MG63 (cell line): Measurements from ENCODE around the gene CHD3. TPM values are rescaled to one million over a fixed set of nuclear protein-coding genes. Genes with fewer than 3 reads are reported as not detected.

Source experiments
- DNase-seq: peaks from one replicate; pipeline ENCODE4 v3.0.0-alpha.2; 2020
- H3K27me3 ChIP-seq: fragments of 250-450 bp; sonication (Bioruptor Pico); 2 replicates; pipeline ENCODE4 v1.5.1; 2020; ENCODE audit warnings: mild to moderate bottlenecking, moderate library complexity
- H3K36me3 ChIP-seq: fragments of 250-450 bp; sonication (Bioruptor Pico); 2 replicates; pipeline ENCODE4 v1.5.1; 2020; ENCODE audit warnings: mild to moderate bottlenecking, moderate library complexity
- H3K4me3 ChIP-seq: fragments of 250-450 bp; sonication (Bioruptor Pico); 2 replicates; pipeline ENCODE4 v1.5.1; 2020; ENCODE audit warnings: mild to moderate bottlenecking, moderate library complexity
- H3K9me3 ChIP-seq: fragments of 250-450 bp; sonication (Bioruptor Pico); 2 replicates; pipeline ENCODE4 v1.5.1; 2020; ENCODE audit warnings: mild to moderate bottlenecking, moderate library complexity
- total RNA-seq: library from RNA; depleted of rRNA; stranded (reverse); fragments of >200 nt; shearing (Covaris generic); gene quantifications from 2 replicates; pipeline ENCODE4 v1.2.3, GENCODE V29; 2014; ENCODE audit warnings: low replicate concordance

The CHD3 gene
- total RNA-seq, 1 experiment from 2014 or later = 49.6 TPM

DNA sequence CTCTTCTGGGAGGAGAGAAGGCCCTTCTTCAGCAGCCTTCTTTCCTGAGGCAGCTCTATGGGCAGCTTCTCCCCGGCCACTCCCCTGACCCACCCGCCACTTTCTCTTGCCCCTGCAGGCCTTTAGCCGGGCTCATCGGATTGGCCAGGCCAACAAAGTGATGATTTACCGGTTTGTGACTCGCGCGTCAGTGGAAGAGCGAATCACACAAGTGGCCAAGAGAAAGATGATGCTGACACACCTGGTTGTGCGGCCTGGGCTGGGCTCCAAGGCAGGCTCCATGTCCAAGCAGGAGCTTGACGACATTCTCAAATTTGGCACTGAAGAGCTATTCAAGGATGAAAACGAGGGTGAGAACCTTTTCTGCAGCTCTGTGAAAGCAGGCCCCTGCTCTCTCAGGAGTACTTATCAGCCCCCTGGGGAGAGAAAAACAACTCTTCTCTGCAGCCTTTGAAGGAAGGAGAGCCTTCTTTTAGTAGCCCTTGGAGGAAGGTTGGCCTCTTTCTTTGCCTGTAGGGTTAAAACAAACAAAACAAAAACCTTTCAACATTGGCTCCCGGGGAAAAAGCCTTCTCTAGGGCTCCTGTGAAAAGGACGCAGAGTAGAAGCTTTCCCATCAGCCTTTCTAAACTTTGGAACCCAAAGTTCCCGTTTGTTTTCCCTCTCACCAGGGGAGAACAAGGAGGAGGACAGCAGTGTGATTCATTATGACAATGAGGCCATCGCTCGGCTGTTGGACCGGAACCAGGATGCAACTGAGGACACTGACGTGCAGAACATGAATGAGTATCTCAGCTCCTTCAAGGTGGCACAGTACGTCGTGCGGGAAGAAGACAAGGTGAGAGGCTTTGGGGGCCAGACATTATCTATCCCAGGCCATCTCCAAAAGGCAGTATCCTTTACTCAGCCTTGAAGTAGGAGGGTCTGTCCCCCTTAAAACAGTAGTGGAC, 14.8 kb downstream of the CHD3 start:
- Histone ChIP-seq H3K36me3 (peaks cover 64% of the 10 kb centered on the region), H3K9me3 (no peaks in the 10 kb centered on the region), H3K27me3 (no peaks in the 10 kb centered on the region), H3K4me3 (no peak overlapping the region)
- DNase-seq = no peak

DNA sequence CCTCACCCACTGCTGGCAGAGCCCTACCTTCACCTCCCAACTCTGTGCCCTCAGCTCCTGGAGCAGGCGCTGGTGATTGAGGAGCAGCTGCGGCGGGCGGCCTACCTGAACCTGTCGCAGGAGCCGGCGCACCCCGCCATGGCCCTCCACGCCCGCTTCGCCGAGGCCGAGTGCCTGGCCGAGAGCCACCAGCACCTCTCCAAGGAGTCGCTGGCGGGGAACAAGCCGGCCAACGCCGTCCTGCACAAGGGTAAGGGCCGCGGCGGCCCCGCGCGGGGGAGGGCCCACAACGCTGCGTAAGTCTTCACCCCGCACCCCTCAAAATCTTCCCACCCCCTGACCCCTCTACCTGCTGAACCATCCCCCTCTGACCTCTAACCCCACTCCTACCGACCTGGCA, 20.5 kb downstream of the CHD3 start:
- Histone ChIP-seq H3K9me3 (no peaks in the 10 kb centered on the region), H3K4me3 (no peak overlapping the region), H3K36me3 (peaks cover 42% of the 10 kb centered on the region), H3K27me3 (no peaks in the 10 kb centered on the region)
- DNase-seq = no peak

DNA sequence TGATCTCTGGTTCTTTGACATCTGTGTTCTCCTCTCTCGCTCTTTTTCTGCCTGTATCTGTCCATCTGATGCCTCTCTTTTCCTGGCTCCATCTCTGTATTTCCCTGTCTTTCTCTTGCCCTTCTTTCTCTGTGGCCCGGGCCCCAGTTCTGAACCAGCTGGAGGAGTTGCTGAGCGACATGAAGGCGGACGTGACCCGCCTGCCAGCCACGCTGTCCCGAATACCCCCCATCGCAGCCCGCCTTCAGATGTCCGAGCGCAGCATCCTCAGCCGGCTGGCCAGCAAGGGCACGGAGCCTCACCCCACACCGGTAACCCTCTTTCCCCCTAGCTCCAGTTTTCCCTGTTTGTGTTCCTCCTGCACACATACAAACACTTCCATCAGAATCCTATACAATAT, 21.7 kb downstream of the CHD3 start:
- no peaks in the 10 kb centered on the region for H3K27me3 ChIP-seq
- DNase-seq = no peak
- no peaks in the 10 kb centered on the region for H3K9me3 ChIP-seq
- H3K36me3 ChIP-seq = peaks cover 31% of the 10 kb centered on the region
- no peak overlapping the region for H3K4me3 ChIP-seq

DNA sequence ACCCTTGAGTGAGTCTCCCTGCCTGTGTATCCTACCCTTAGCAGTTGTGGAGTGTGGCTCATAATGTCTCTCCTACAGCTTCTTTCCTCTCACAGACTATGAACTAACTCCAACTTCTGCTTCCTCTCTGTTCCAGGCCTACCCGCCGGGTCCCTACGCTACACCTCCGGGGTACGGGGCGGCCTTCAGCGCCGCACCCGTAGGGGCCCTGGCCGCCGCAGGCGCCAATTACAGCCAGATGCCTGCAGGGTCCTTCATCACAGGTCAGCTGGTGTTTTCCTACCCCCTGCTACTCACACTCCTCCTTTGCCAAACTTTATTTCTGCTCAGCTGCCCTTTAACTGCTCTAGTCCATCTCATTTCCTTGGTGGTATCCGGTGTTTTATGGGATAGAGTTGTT, 22.1 kb downstream of the CHD3 start:
- DNase-seq = no peak
- Histone ChIP-seq H3K36me3 (peaks cover 31% of the 10 kb centered on the region), H3K4me3 (no peak overlapping the region), H3K27me3 (no peaks in the 10 kb centered on the region), H3K9me3 (no peaks in the 10 kb centered on the region)

DNA sequence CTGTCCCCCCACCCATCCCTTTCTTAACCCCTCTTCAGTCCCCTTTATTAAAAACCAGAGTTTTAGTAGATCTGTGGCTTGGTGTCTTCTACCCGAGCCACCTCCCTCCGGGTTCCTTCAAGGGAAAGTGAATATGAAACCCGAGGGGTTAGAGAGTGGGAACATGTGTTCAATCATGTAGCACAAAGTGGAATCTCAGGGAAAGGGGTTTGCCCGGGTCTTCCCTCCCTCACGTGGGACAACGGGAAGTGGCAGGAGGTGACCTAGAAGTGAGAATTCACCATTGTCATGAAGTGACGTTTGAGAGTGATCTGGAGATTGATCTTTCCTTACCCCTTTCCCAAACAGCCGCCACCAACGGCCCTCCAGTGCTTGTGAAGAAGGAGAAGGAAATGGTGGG, 22.5 kb downstream of the CHD3 start:
- no peak overlapping the region for H3K4me3 ChIP-seq
- H3K27me3 ChIP-seq = no peaks in the 10 kb centered on the region
- DNase-seq = no peak
- H3K9me3 ChIP-seq = no peaks in the 10 kb centered on the region
- H3K36me3 ChIP-seq = peaks cover 31% of the 10 kb centered on the region

DNA sequence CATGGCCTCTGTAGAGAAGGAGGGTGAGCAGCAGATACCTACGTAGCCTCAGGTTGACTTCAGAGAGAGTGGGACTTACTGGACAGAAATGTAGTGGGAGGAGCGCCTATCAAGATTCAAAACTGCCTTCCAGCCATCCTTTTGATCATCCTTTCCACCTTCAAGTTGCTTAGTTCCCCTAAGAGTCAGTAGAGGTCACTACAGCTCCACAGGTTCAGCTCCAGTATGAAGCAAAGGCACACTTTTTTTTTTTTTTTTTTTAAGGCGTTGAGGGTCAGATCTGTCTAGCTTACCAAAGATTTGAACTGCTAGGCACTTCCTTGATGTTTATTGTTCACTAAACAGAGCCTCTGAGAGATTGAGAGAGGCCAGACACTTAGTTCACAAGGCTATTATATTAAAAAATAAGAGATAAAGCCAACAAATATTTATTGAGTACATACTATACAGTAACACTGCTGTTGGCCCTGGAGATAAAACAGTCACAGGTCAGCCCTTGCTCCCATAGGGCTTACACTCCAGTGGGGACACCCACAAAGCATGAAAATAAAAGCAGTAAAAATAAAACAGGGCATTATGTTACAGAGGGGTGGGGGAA, 24.4 kb downstream of the CHD3 start:
- Histone ChIP-seq H3K4me3 (no peak overlapping the region), H3K9me3 (no peaks in the 10 kb centered on the region), H3K27me3 (no peaks in the 10 kb centered on the region), H3K36me3 (peaks cover 21% of the 10 kb centered on the region)
- peak; percentile 29 for DNase-seq

DNA sequence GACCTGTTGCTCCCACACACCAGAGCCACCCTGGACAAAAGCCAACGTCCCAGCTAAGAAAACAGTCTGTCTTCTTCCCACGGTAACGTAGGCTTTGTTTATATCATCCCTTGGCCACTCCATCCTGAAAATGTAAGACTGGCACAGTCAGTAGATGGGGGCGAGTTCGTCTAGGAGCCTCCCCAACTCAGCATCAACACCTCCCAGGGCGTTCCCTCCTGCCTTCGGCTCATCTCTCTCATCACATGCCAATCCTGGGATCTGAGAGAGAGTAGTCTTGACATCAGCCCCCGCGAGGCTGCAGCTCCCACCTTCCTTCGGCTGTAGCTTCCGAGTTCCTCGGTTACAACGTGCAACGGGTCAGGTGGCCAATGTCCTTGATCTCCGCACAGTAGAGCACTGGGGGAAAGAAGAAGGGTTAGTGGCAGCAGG, 26.6 kb downstream of the CHD3 start:
- H3K9me3 ChIP-seq = no peaks in the 10 kb centered on the region
- H3K27me3 ChIP-seq = no peaks in the 10 kb centered on the region
- no peak for DNase-seq
- H3K4me3 ChIP-seq = peak overlapping the region; percentile 54
- H3K36me3 ChIP-seq = peaks cover 11% of the 10 kb centered on the region

DNA sequence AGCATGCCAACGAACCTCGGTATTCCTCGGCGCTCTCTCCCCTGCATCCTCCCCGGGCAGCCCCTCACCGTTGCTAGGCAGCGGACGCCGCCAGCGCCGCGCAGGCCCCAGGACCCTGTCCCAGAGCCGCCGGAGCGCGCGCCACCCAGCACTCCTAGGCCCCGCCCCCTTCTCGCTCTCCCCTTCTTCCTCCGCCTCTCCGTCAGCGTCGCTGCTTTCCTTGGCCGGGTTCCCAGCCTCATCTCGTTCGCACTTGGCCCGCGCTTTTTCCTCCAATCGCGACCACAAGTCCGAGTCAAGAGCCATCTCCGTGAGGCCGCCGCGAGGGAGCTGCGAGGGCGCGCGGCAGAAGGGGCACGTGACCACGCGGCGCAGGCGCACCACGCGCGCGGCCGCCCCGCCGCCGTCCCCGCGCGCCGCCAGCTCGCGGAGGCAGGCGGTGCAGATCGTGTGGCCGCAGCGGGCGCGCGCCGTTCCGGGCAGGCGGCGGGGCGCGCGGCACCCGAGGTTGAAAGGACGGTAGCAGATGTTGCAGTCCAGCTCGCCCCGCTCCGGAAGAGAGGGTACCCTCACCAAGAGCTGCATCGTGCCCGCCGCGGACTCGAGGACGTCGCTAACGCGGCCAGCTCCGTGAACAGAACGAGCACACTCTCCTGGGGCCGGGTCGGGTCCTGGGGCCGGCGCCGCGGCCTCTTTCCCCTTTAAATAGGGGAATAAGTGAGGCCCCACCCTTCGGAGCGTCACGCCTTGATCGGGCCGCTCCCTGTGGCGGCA, 27.2 kb downstream of the CHD3 start, which contains the start of gene RNF227:
Gene RNF227, minus strand, starts transcription at position 679 of the 774 bp plus-strand sequence. Its CDS starts 94 bp downstream, at position 585.
- H3K36me3 ChIP-seq = peaks cover 11% of the 10 kb centered on the region
- no peaks in the 10 kb centered on the region for H3K9me3 ChIP-seq
- peak within 1 kb of the TSS; percentile 54 for H3K4me3 ChIP-seq
- DNase-seq = peak; percentile 89
- H3K27me3 ChIP-seq = no peaks in the 10 kb centered on the region

DNA sequence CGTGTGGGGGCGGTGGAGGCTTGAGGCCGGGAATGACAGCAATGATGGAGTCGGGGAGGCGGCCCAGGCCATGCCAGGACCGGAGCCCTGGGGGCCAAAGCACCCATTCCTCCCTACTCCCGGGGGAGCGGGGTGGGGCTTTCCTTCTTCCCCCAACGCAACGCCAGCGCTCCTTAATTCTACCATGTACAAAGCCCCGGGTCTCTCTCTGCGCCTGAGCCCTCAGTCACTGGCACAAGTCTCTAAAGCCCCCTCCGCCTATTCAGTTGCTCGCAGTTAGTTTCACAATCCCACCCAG, 27.7 kb downstream of the CHD3 start:
- Histone ChIP-seq H3K27me3 (no peaks in the 10 kb centered on the region), H3K36me3 (peaks cover 7% of the 10 kb centered on the region), H3K9me3 (no peaks in the 10 kb centered on the region), H3K4me3 (peak overlapping the region; percentile 54)
- no peak for DNase-seq

DNA sequence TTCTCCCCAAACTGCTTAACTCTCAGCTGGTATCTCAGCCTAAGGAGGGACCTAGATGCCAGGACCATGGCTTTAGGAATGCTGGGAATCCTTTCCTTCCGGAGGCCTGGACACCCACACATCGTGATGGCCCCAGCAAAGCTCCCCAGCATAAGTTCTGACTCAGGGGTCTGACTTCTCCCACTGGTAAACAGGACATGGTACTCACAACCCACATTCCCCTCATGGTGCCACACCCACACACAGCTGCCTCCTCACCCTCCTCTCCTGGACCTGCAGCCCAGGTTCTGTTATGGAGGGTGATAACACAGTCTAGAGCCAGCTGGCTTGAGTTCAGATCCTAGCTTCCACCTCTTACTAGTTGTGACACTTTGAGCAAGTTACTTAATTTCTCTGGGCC, 28.2 kb downstream of the CHD3 start:
- Histone ChIP-seq H3K9me3 (no peaks in the 10 kb centered on the region), H3K27me3 (no peaks in the 10 kb centered on the region), H3K4me3 (no peak overlapping the region), H3K36me3 (peaks cover 5% of the 10 kb centered on the region; the same call in 1 of the 2 replicates)
- peak; percentile 44 for DNase-seq

DNA sequence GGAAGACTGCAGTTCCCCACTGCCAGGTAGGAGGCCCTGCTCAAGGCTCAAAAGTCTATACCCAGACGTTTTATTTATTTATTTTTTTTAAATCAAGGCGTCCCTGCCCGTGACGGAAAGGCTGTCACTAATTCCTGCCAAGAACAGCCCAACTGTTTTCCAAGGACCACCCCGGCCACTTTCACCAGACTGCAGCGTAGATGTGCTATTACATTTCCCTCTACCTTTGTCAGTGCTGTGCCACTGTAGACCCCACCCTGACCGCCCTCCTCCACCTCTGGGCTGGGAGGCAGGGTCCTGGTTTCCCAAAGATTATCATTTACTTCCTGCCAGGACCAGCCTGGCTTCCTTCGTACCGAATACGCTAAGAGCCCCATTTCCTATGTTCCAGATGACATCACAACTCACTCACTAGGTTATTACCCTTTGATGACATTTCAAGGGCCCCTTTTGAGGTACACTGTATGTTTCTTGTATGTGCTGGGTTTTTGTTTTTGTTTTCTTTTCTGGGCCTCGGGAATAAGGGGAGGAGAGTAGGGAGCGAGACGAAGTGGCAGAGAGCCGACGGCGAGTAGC, 33.8 kb downstream of the CHD3 start:
- H3K4me3 ChIP-seq = no peak overlapping the region
- H3K9me3 ChIP-seq = no peaks in the 10 kb centered on the region
- H3K27me3 ChIP-seq = no peaks in the 10 kb centered on the region
- no peaks in the 10 kb centered on the region for H3K36me3 ChIP-seq
- DNase-seq = no peak

DNA sequence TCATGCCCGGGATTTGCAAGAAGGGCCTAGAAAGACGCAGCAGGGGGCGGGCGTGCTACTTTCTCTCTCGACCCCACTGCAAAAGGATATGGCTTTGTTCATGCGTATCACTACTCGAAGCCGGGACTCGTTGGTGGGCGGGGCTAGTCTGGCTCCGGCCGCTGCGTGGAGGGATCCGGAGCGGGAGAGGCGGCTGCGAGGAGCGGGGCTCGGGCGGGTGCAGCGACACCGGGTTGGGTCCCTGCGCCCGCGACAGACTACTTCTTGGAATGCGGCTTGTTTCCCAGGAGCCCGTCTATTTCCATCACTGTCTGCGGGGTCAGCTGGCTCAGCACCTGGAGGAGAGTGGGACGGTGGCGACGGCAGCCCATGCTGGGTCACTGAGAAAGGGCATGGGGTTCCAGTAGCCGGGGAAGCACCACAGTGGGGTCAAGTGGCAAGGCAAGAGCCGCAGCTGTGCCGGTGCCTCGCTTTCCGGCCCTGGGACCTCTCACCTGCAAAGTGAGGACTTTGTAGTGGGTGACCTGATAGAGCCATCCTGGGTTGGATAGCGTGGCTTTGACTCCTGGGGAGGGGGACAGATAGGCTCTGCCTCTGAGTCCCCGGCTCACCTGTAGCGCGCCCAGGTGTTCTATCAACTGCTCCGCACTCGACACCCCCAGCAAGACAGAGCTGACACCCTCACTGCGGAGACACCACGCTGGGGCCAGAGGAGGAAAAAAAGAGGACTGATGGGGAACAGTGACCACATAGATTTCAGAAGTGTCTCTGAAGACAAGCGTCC, 34.4 kb downstream of the CHD3 start:
- H3K27me3 ChIP-seq = no peaks in the 10 kb centered on the region
- DNase-seq = no peak
- H3K9me3 ChIP-seq = no peaks in the 10 kb centered on the region

DNA sequence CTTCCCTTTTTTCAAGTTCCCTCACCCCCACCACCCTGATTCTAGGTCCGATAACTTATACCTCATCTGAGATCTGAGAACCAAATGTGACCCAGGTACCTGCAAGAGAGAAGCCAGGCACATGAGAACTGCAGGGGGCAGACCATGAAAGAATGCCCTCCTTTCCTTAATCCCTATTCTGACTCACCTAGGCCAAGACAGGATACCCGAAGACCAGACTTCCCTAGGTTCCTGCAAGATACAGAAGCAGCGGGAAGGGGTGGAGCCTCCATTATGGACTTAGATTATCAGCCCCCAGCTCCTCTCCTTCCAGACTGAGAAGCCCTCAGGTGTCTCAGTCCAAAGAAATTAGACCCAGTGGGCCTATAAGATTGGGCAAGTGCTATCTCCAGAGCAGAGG, 39.0 kb downstream of the CHD3 start:
- Histone ChIP-seq H3K9me3 (no peaks in the 10 kb centered on the region), H3K4me3 (no peak overlapping the region), H3K27me3 (no peaks in the 10 kb centered on the region), H3K36me3 (peaks cover 4% of the 10 kb centered on the region; the same call in 1 of the 2 replicates)
- DNase-seq = no peak

More for the DNA sequence above, 34.4 kb downstream of the CHD3 start:
- no peaks in the 10 kb centered on the region for H3K36me3 ChIP-seq
- no peak overlapping the region for H3K4me3 ChIP-seq

DNA sequence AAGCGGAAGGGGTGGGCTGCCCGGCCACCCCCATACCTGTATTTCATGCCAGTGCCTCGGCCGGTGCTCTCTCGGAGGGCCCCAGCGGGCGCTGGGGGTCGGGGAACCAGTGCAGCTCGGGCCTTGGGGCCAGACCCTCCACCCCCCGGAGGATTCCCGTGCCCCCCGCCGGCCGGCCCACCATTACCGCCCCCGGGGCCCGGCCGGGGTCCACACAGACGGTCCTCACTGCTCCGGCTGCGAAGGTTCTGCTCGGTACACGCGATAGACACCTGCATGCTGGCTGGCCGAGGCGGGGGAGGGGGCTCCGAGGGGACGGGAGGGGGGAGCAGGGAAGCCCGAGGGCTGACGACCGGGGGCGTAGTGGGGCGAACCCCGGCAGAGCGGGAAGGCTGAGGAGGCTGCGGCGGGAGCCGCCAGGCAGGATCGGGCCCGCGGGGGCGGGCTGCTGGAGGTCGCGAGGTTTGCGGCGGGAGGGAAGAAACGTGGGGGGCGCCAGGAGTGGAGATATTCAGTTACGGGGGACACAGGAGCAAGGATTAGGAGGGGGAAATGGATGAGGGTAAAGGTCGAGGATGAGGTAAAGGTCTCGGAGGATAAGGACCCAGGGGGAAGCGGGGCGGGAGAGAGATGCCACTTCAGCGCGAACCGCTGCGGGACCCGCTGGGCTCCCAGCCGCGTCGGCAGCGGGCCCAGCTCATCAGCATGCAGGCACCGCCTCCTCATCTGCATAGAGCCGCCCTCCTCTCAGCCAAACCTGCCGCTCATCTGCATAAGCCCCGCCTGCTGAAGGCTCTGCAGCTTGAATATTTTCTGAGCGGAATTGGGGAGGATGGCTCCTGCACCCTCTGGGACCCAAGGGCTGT, 40.8 kb downstream of the CHD3 start, which contains the start of gene KCNAB3:
Gene KCNAB3, minus strand, starts transcription at position 699 of the 866 bp plus-strand sequence. Its CDS starts 421 bp downstream, at position 278.
- DNase-seq = no peak
- no peaks in the 10 kb centered on the region for H3K27me3 ChIP-seq
- peak within 1 kb of the TSS; percentile 88; the same call in 1 of the 2 replicates for H3K4me3 ChIP-seq
- H3K9me3 ChIP-seq = no peaks in the 10 kb centered on the region
- H3K36me3 ChIP-seq = peaks cover 14% of the 10 kb centered on the region
